ENCODE data around the gene ERGIC1.

Gene ERGIC1

GRCh38 chr5:172945151-172945550 lies 111.1 kb downstream of the ERGIC1 start:
- DNase-seq (ENCODE audit: low spot score) = no peak

- DNase-seq (ENCODE audit: low spot score) = no peak
Measured at GRCh38 chr5:172946146-172946545, 112.1 kb downstream of the ERGIC1 start.

- no peak for DNase-seq (ENCODE audit: low spot score)
Measured at GRCh38 chr5:172949426-172949825, 115.4 kb downstream of the ERGIC1 start.

- no peak for DNase-seq (ENCODE audit: low spot score)
Measured at GRCh38 chr5:172950176-172950965, 116.3 kb downstream of the ERGIC1 start.

GRCh38 chr5:172951371-172952033 lies 117.5 kb downstream of the ERGIC1 start:
- no peak for DNase-seq (ENCODE audit: low spot score)

GRCh38 chr5:172952034-172952511 lies 118.0 kb downstream of the ERGIC1 start:
- peak; percentile 54 for DNase-seq (ENCODE audit: low spot score)

- peak; percentile 27 for DNase-seq (ENCODE audit: low spot score)
Measured at GRCh38 chr5:172953776-172954675, 120.0 kb downstream of the ERGIC1 start.

GRCh38 chr5:172954751-172955159 lies 120.7 kb downstream of the ERGIC1 start:
- no peak for DNase-seq (ENCODE audit: low spot score)

GRCh38 chr5:172956228-172956627 lies 122.2 kb downstream of the ERGIC1 start:
- no peak for DNase-seq (ENCODE audit: low spot score)

- no peak for DNase-seq (ENCODE audit: low spot score)
Measured at GRCh38 chr5:172956936-172957335, 122.9 kb downstream of the ERGIC1 start.

- DNase-seq (ENCODE audit: low spot score) = no peak
Measured at GRCh38 chr5:172957458-172957857, 123.4 kb downstream of the ERGIC1 start.

GRCh38 chr5:172958331-172959046 lies 124.4 kb downstream of the ERGIC1 start:
- peak; percentile 78 for DNase-seq (ENCODE audit: low spot score)

- DNase-seq (ENCODE audit: low spot score) = no peak
Measured at GRCh38 chr5:172959824-172960799, 126.1 kb downstream of the ERGIC1 start.

- DNase-seq (ENCODE audit: low spot score) = no peak
Measured at GRCh38 chr5:172969921-172970320, 135.9 kb downstream of the ERGIC1 start.

GRCh38 chr5:172971482-172971881 lies 137.4 kb downstream of the ERGIC1 start:
- DNase-seq (ENCODE audit: low spot score) = no peak

GRCh38 chr5:172972552-172972951 lies 138.5 kb downstream of the ERGIC1 start:
- DNase-seq (ENCODE audit: low spot score) = no peak

GRCh38 chr5:172973127-172973916 lies 139.3 kb downstream of the ERGIC1 start:
- no peak for DNase-seq (ENCODE audit: low spot score)

GRCh38 chr5:172973931-172974330 lies 139.9 kb downstream of the ERGIC1 start:
- DNase-seq (ENCODE audit: low spot score) = no peak

GRCh38 chr5:172975289-172975688 lies 141.2 kb downstream of the ERGIC1 start:
- no peak for DNase-seq (ENCODE audit: low spot score)

- no peak for DNase-seq (ENCODE audit: low spot score)
Measured at GRCh38 chr5:172979778-172980177, 145.7 kb downstream of the ERGIC1 start.
